ENCODE results near the gene SLU7.

GRCh38 chr5:160359816-160360215 is 59.1 kb downstream of the SLU7 start:
- TF ChIP-seq, protein P1, sequence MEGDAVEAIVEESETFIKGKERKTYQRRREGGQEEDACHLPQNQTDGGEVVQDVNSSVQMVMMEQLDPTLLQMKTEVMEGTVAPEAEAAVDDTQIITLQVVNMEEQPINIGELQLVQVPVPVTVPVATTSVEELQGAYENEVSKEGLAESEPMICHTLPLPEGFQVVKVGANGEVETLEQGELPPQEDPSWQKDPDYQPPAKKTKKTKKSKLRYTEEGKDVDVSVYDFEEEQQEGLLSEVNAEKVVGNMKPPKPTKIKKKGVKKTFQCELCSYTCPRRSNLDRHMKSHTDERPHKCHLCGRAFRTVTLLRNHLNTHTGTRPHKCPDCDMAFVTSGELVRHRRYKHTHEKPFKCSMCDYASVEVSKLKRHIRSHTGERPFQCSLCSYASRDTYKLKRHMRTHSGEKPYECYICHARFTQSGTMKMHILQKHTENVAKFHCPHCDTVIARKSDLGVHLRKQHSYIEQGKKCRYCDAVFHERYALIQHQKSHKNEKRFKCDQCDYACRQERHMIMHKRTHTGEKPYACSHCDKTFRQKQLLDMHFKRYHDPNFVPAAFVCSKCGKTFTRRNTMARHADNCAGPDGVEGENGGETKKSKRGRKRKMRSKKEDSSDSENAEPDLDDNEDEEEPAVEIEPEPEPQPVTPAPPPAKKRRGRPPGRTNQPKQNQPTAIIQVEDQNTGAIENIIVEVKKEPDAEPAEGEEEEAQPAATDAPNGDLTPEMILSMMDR (IDR thresholded peaks at IDR 0.05): no peak
- TF ChIP-seq POLR2A (IDR thresholded peaks at IDR 0.05): no peak

Data from body of pancreas (tissue), 4 donors.